ENCODE measurements around the gene RNF144A. TPM values are rescaled to one million over a fixed set of nuclear protein-coding genes. Genes with fewer than 3 reads are reported as not detected.

The RNF144A gene
- total and polyA plus RNA-seq, 2 of the 13 experiments (the other 11 are each of a cell fraction or from before 2014, with no cell fraction given), result 13.9 to 16.5 TPM

GRCh38 chr2:6945821-6946220 lies 28.6 kb downstream of the RNF144A start (continued):
- TF ChIP-seq GPBP1L1 (CRISPR knock-in tag; IDR thresholded peaks at IDR 0.05) (no peak), MYNN (CRISPR knock-in tag; IDR thresholded peaks at IDR 0.05; ENCODE audit: low read depth) (no peak), BCLAF1 (IDR thresholded peaks at IDR 0.05) (no peak), ZNF841 (CRISPR knock-in tag; IDR thresholded peaks at IDR 0.05; ENCODE audit: borderline replicate concordance) (no peak), ZNF496 (CRISPR knock-in tag; IDR thresholded peaks at IDR 0.05; ENCODE audit: insufficient replicate concordance) (no peak), HCFC1 (IDR thresholded peaks at IDR 0.05; ENCODE audit: low read depth, low read length) (no peak), SP140L (CRISPR knock-in tag; IDR thresholded peaks at IDR 0.05; ENCODE audit: borderline replicate concordance) (no peak), TOPORS (CRISPR knock-in tag; IDR thresholded peaks at IDR 0.05) (no peak), LRRFIP1 (CRISPR knock-in tag; conservative IDR thresholded peaks at IDR 0.05) (no peak), ZC3H4 (CRISPR knock-in tag; IDR thresholded peaks at IDR 0.05; ENCODE audit: borderline replicate concordance) (no peak)

Data from HepG2 (cell line).